Central memory CD4-positive, alpha-beta T cell (primary cell): ENCODE data around the gene RASA3.

ENCODE experiments used
- DNase-seq: peaks from one replicate; pipeline ENCODE4 v3.0.0; 2022

Gene RASA3

DNA sequence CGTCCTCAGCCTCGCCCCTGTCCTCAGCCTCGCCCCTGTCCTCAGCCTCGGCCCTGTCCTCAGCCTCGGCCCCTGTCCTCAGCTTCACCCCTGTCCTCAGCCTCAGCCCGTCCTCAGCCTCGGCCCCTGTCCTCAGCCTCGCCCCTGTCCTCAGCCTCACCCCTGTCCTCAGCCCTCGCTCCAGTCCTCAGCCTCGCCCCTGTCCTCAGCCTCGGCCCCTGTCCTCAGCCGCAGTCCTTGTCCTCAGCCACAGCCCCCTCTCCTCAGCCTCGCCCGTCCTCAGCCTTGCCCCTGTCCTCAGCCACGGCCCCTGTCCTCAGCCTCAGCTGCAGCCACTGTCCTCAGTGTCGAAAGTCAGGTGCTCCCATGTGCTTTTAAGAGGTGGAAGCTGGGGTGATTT is 169.0 kb downstream of the RASA3 start:
- DNase-seq: no peak

DNA sequence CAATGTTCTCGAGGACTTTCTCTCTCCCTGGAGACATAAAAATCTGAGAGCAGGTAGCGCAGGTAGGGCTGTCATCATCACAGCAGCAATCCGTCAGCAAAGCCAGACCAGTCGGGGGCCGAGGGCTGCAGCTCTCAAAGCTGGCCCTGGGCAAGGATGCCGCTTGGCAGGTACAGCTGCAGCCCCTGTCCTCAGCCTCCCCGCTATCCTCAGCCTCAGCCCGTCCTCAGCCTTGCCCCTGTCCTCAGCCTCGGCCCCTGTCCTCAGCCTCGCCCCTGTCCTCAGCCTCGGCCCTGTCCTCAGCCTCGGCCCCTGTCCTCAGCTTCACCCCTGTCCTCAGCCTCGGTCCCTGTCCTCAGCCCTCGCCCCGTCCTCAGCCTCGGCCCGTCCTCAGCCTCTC is 169.4 kb downstream of the RASA3 start:
- no peak for DNase-seq

DNA sequence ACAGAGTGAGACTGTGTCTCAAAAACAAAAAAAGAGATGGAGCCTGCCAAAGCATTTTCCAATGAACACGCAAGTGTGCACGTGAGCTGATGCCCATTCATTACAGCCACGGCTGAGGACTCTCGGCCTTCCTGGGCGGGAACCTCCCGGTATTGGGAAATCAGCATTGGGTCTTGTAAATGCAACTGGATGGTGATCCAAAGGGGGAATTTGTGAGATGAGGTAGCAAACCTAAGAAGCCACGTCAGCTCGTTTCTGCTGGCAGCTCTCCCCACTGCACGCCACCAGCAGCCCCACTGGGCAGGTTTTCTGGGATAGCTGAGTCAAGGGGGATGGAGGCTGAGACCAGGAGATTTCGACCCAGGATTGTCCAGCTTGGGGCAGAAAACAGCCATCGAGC is 170.0 kb downstream of the RASA3 start:
- DNase-seq: no peak

DNA sequence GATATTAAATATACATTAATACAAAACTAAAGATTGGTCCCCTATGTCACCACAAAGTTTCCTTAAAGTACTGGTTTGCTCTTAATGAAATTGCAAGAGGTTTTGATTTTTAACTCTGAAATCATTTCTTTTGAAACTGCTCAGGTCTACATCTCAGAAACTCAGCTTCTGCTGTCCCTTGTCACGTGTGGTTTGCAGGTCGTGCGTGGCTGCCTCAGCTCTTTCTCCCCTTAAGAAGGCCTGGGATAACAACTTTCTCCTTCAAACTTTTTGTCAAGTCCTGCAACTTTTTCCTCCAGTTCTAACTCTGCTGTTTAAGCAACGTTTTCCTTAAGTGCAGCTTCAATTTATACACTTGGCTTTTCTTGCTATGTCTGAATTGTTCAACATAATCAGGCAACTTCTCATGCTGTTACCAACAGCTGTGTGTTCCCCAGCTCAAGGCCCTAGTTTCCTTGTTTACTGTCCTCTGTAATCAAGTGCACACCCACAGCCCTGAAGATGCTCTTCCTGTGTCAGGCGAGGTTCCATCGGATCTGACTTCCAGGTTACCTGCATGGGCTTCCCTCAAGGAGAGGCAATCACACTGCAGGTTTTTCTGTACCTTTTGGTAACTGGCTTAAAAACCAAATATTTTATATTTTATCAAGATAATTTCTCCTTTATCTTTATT is 172.0 kb downstream of the RASA3 start:
- DNase-seq: no peak

DNA sequence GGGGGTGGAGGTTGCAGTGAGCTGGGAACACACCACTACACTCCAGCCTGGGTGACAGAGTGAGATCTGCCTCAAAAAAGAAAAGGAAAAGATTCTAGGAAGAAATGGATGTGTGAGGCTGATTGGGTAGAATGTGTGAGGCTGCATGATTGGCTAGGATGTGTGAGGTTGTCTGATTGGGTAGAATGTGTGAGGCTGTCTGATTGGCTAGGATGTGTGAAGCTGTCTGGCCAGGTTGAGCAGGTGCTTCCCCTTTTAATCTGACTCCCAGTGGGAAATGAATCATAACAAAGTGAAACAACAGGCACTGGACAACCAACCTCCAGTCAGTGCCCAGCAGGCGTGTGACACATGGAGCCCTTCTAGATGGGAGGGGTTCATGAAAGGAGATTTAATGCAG is 173.2 kb downstream of the RASA3 start:
- no peak for DNase-seq

DNA sequence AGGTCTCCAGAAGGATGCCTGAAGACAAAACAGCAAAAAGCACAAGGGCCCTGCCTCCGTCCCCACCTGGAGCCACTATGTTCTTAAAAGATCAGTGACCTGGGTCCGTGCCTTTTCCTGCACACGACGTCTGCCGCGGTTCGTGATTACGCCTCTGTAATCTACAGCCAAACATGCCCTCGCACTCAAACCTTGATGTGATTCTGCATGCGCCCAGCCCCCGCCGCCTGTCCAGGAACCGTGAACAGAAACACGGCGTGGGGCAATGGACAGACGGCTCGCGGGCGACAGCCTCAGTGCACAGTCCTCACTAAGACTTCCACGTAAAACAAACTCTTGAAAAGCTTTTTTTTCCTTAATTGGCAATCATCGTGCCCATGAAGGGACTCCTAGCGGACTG is 174.1 kb downstream of the RASA3 start:
- no peak for DNase-seq

DNA sequence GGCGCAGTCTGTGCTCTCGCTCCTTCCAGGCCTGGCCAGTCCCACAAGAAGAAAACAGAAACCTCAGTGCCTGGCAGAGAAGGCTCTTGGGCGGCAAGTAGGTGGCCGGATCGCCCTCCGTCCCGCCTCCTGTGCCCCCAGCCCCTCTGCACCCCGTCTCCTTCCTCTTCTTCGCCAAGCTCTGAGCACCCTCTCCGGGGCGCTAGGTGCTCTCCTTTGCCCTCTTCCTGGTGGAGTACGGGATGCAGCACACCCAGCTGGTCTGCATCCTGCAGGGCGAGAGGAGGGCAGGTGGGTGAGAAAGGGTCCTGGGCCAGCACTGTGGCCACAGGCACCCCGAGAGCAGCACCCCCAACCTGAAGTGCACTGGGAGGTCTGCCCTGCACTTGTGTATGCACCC is 175.9 kb downstream of the RASA3 start:
- no peak for DNase-seq

DNA sequence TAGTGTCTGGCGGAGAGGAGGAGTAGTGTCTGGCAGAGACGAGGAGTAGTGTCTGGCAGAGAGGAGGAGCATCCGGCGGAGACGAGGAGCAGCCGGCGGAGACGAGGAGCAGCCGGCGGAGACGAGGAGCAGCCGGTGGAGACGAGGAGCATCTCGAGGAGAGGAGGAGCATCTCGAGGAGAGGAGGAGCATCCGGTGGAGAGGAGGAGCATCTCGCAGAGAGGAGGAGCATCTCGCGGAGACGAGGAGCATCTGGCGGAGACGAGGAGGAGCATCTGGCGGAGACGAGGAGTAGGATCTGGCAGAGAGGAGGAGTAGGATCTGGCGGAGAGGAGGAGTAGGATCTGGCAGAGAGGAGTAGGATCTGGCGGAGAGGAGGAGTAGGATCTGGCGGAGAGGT is 176.7 kb downstream of the RASA3 start:
- DNase-seq: no peak

DNA sequence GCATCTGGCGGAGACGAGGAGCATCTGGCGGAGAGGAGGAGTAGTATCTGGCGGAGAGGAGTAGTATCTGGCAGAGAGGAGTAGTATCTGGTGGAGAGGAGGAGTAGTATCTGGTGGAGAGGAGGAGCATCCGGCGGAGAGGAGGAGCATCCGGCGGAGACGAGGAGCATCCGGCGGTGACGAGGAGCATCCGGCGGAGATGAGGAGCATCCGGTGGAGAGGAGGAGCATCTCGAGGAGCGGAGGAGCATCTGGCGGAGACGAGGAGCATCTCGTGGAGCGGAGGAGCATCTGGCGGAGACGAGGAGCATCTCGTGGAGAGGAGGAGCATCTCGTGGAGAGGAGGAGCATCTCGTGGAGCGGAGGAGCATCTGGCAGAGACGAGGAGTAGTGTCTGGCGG is 177.2 kb downstream of the RASA3 start:
- DNase-seq: no peak

DNA sequence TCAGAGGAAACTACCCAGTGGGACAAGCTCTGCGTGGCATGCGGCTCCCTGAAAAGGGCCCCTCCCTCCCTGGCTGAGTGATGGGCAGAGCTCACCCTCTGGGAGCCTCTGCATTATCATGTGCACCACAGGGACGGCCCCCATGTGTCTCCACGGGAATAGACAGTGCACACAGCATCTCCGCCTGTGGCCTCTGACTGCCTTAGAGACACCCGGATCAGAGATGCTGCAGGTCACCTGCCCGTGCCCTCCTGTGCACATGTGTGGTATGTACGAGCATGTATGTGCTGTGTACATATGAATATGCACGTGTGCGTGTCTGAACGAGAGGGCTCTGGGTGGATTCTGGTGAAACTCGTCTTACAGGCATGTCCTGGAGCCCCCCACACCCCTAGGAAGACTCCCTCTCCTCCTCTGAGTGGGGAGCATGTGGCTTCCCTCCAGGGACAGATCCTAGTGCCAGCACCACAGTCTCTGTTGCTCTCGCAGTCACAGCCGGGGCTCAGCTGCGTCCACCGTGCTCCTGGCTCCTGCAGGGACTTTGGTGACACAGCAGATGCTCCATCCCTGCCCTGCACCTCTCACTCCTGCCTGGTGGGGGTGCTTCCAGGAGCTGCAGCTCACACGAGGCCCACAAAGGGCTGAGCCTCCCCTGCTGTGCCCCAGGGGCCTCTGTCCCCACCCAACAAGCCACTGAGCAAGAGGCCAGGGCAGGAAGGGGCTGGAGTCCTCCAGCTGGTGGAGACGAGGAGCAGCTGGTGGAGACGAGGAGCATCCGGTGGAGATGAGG is 178.2 kb downstream of the RASA3 start:
- no peak for DNase-seq

DNA sequence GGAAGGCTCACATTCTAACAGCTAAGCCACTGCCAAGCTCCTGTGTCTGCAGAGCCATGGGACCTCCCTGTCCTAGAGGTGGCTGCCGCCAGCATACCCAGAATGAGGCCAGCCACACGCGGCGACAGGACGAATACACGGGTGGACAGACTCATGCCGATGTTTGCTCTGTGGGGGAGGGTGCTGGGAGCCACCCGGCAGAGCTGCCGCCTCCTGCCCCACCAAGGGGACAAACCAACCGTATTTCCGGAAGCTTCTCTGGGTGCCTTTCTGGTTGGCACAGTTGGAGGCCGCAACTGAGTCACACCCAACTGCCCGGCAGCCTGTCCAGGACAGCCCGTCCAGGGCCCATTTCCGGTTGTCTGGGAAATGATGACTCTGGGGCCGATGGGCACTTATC is 178.9 kb downstream of the RASA3 start:
- no peak for DNase-seq

DNA sequence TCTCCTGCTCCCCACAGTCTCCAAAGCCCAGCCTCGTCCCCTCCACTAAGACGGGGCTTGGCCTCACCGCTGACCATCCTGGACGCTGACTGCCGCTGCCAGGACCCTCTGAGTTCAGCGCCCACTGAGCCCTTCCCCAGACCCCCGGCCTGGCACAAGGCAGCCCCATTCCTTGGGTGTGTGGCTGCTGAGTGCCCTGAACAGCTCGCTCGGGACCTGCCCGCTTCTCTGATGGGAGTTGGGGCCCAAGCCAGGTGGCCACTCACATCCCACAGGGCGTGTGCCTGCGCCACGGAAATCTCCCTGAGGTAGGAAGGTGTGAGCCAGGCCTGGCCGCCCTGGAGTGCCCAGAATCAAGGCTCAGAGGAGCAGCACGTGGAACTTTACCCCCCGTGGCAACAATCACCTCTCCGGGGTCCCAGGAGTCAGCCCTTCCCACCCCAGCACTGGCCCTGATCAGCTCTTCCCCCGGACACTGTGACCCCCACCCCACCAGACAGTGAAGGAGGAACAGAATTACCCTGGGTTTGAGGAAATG is 179.4 kb downstream of the RASA3 start:
- no peak for DNase-seq

DNA sequence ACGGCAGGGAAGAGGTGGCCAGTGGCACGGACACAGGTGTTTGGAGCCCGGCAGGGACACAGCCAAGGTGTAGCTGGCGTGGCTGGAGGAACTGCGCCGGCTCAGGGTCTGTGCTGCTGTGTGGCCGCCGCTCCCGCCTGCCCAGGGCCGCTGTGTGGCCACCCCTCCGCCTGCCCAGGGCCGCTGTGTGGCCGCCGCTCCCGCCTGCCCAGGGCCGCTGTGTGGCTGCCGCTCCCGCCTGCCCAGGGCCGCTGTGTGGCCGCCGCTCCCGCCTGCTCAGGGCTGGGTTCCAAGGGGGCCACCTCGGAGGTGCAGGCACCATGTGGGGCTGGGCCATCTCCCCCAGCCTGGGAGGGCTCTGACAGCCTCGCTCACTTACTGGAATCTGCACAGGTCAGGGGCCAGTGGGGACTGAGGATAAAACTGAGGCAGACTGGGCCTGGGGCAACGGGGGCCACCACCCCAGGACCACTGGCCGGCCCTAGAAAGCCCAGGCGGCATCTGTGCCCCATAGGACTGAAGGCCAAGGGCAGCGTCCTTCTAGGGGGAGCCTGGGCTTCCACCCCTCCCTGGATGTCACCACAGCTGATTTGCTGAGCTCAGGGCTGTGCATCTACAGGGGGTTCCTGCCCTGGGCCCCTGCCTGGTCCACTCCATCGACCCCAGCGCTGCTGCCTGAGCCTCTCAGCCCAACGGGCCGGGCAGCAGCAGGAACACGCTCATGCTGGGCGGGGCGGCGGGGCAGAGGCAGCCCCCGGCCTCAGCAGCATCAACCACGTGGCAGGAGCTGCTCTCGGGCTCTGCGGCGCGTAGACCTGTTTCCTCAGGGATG is 180.1 kb downstream of the RASA3 start:
- DNase-seq: no peak

DNA sequence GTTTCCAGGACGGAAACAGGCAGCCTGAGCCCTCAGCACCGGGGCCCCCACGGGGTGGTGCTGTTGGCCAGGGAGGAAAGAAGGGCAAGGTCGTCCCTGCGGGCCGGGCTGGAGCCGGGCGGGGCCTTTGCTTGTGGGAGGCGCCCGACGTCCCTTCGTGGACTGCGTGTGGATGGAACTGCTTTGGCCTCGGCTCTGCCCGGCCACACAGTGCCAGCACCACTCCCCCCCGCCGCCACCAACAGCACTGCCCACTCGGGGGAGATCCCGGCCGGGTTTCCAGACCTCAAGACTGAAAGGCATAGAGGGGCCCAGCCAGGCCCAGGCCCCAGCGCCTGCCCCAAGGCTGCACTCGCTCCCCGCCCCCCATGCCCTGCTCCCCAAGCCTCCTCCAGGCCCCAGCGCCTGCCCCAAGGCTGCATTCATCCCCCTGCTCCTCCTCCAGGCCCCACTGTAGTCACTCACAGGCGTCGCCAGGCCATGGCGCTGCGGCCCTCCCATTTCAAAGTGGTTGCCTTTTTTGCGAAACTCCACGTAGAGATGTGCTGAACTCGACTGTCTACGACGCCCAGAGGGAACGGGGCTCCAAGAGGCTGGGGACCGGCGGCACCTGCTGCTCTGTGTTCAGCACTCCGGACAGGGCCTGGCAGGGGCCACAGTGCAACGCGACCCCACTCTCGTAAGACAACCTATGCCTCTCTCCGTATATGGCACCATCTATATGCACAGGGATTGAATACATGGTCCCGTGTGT is 181.0 kb downstream of the RASA3 start:
- DNase-seq: no peak

DNA sequence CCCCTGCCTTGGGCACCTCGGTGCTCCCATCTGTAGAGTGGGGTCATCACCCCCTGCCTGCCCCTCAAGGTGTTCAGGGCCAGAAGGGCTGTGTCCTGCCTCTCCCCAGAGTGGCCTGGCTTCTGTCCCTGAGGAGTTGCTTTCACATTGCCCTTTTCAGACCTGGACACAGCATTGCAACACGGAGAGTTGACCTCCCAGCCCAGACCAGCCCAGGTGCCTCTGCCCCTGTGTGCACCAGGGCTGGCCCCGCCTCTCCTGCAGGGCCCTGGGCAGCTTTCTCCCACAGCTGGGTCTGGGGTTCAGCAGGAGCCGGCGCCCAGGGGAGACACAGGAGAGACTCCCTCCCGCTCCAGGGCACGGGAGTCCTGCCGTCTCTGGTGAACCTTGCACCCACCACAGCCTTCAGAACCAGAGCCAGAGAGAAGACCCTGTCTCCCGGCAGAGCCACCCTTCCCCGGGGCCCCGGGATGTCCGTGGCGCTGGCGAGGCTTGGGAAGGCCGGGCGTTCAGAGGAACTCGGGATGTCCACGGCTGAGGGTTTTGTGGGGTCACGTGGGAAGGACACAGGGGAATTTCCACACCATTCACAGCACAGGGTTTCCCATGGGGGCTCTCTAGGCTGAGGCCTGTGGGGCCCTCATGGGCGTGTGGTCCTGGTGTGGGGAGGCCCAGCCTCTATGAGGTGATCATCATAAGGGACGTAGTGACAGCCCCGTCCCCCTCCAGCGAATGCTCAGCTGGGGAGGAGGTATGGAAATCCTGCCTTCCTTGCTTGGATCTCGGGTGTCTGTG is 181.8 kb downstream of the RASA3 start:
- no peak for DNase-seq

DNA sequence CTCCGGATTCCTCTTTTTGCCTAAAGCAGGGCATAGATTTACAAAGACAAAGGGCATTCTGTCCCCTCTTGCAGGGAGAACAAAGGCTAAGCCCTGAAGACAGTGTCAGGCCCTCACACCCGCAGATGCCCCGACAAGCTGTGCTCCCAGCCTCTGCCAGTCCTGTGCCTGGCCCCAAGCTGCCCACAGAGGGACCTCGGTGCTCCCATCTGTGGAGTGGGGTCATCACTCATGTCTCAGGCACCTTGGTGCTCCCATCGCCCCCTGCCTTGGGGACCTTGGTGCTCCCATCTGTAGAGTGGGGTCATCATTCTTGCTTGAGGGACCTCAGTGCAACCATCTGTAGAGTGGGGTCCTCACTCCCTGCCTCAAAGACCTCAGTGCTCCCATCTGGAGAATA is 182.9 kb downstream of the RASA3 start:
- no peak for DNase-seq

DNA sequence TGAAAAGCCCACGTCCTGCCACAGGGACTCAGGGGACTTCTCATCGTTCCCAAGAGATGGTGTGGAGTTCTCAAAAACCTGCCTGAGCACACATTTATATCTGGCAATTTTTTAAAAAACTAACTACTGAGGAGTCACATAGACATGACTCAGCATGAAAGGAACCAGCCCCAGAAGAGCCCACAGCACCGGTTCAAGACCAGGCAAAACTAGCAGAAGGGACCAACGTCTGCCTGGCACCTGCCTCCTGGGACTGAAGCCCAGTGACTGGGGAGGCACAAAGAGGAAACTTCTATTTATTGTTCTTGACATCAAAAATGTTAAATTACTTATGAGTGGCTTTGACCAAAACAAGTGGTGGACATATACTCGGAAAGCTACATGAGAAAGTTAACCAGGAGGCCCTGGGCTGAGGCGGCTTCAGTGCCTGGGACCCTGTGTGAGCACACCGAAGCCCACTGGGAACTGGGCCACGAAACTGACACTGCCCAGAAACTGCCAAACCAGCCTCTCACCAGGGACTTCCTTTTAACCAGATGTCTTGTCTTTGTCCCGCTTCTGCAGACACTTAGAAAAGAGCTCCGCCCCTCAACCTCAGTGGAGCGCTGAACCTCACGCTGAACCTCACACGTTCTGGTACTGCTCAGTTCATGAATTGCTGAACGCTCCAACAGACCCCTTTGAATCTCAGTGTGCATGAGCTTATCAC is 184.2 kb downstream of the RASA3 start:
- DNase-seq: no peak

DNA sequence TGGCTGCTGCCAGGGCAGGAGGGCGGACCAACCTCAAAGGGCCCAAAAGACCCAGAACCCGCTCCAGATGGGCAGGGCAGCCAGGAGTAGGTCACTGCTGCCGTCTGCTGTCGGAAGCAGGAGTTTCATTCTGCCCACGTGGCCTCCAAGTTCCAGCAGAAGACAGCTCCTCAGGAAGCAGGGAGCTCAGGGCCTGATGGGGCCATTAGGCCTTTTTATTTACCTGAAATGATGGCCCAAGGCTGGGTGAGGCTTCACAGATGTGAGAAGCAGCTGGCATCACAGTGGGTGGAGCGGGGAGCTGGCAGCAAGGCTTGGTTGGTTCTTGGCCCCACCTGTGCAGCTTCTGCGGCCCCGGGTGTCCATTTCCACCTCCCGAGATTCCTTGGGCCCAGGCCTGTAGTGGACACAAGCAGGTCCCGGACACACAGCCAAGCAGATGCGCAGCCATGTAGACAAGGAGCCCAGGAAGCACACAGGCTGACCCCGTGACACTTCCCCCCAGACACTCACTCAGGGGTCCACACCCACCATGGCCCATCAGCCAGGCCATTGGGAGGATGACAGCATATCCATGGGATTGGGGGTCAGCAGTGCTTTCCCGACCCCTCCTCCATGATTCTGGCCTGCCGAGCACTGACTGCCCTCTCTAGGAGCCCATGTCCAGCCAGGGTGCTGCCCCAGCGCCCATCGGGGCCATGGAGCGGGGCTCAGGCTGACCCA is 185.0 kb downstream of the RASA3 start:
- DNase-seq: no peak

DNA sequence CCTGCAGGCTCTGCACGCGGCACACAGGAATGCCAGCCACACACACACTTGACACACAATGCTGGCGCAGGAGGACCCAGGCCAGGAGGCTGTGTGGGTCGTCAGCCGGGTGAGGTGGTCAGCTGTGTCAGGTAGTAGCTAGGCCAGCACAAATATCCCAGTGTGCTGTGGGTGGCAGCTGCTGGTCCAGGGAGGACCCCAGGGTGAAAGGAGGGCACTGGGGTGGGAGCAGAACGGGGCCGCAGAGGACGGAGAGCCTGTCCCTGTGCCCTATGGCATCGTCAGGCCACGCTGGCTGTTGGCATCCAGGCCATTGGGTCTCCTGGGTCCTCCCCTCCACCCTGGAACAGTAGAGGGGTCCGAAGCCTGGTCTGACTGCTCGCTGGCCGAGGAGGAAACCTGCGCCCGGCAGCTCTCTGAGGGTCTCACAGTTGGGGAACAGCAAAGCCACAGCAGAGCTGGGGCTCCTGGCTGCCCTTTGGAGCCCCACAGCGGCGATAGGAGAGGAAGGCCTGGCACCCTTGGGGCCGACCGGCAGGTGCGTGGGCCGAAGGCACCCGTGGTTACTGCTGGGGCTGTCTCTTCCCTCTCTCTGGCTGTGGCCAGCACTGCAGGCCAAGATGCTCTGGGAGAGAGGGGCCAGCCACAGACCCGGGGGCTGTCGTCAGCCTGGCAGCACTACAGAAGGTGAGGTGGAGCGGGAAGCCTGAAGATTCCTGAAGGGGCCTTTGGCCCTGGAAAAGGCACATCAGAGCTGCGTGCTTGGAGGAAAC is 185.8 kb downstream of the RASA3 start:
- no peak for DNase-seq
